ENCODE data around the gene NMNAT2.
A peak's percentile ranks its signal among the peaks of the same experiment; 100 is the strongest.
"Not testable (repeated sequence)": the region's sequence is repeated elsewhere in the genome, so short reads cannot be mapped to it uniquely, and the experiment has no call there.

NMNAT2 gene

DNA sequence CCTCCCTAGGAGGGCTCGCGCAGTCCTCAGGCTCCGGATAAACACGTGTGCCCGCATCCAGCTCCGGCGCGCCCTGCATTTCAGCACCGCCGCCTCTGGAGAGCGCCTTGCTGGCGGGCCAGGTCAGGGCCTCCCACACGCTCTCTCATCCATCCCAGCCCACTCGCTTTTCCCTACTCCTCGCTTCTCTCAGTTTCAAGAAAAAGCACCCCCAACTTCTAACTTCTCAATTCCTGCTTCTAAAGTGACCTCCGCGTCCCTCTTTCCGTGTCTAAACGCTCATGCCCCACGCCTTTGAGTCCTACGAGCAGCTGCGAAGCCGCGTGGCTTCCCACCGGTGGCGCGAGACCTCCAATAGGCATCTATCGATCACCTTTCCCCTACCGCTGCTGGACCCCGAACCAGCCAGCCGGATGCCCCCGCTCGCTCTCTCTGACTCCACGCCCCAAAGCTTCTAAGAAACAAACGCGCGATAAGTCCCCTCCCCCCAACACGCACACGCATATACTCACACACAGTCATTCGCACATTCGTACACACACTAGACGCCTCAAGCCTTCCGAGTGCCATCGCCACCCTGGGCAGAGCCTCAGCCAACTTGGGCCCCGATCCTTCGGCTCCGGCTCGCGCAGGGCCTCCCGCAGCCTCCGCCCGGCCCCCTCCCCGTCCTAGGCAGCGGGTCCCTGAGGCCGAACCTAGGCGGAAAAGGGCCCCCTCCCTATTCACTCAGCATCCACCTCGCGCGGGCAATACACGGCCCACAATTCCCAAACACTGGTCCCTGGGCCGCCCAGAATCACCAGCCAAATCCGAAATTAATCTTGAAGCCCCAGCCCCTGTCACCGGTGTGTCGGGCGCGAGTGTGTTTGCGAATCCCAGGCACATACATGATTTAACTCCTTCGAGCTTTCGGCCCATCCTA, 1.1 kb downstream of the NMNAT2 start:
- DNase-seq = peak; percentile 86

DNA sequence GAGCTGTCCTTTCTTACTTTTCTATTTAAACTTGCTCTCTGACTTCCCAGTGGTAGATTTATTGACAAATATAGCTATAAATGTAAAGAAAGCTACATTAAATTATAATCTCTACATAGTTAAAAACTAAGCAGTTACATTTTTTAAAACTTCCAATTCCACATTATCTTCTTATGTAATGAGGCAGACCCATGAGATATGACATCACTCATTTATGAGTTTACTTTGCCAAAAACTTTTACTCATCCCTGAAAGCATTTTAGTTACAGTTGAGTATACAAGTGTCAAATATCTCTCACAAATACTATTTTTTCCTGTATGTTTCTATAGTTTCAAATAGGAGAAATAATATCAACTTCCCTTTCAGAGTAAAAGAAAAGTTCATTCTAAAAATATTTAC, 3.8 kb downstream of the NMNAT2 start:
- DNase-seq = no peak

DNA sequence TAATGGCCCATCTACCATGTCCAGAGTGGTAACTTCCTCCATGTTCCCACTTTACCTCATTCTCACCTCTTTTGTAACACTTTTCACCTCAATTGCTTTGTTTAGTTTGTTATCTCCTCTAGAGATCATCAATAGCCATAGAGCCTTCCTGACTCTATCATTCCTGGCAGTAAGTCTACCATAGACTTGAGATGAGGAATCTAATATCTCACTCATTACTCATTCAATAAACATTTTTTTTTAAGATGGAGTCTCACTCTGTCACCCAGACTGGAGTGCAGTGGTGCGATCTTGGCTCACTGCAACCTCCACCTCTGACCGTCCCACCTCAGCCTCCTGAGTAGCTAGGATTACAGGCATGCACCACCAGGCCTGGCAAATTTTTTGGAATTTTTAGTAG, 7.1 kb downstream of the NMNAT2 start:
- DNase-seq = no peak

DNA sequence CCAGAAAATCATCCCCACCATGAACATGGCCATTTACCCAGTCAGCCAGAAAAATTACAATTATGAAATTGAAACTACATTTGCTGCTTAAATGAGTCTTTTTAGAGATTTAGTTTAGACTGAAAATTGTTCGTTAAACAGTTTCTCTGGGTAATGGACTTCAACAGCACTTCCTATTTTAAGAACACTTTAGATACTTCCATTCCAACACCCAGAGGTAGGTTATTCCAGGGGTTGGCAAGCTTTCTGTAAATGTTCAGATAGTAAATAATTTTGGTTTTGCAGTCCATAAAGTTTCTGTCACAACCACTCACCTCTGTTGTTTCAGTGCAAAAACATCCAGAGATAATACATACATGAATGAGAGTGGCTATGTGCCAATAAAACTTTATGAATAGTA, 10.2 kb downstream of the NMNAT2 start:
- DNase-seq = no peak

DNA sequence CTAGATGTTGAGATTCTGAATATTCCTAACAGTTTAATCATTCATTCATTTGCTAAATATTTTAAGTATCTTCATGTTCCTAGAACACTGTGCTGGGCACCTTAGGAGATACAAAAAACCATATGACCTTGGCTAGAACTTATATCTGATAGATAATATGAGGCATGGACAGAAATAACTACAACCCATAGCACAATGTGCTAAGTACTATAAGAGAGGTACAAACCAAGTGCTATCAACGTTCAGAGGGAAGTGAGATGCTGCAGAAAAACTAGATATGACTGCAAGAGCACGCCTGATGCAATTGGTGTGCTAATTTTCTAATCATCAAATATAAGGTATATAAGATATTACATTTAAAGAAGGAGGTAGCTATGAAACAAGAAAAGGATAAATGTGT, 10.7 kb downstream of the NMNAT2 start:
- DNase-seq = no peak

DNA sequence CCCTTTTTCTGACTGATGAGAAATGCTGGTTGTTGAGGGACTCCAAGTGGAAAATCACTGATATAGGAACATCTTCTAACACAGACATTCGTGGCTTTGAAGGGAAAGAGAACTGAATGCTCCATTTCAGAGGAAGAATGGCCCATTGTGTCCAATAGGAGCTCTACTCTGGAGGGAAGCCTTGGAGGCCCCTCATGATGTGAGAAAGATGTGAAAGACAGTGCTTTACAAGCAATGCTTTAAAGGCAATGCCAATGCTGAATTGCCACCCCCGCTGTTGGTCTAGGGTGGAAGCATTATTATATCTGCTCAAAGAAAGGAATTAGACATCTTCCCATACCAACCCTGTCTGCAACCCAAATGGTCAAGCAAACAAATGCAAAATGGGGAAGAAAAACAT, 13.7 kb downstream of the NMNAT2 start:
- no peak for DNase-seq

DNA sequence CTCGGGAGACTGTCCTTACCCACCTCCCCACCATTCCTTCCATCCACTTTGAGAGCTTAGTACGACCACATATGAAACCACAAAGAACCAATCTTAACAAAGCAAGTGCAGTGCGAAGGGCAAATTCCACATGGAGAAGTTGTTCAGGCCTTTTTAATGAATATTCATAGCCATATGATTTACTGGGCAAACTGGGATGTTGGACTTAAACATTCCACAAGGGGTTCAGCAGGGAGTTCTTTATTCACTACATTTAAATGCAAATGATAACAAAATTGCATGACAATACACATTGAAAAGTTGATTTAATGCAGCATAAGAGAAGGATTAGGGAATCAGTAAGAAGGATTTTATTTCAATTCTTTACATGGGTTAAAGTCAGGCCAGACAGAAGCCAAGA, 14.7 kb downstream of the NMNAT2 start:
- DNase-seq = no peak

DNA sequence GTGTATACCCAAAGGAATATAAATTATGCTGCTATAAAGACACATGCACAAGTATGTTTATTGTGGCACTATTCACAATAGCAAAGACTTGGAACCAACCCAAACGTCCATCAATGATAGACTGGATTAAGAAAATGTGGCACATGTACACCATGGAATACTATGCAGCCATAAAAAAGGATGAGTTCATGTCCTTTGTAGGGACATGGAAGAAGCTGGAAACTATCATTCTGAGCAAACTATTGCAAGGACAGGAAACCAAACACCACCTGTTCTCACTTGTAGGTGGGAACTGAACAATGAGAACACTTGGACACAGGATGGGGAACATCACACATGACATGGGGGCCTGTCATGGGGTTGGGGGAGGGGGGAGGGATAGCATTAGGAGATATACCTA, 16.6 kb downstream of the NMNAT2 start:
- not testable (repeated sequence) for DNase-seq

DNA sequence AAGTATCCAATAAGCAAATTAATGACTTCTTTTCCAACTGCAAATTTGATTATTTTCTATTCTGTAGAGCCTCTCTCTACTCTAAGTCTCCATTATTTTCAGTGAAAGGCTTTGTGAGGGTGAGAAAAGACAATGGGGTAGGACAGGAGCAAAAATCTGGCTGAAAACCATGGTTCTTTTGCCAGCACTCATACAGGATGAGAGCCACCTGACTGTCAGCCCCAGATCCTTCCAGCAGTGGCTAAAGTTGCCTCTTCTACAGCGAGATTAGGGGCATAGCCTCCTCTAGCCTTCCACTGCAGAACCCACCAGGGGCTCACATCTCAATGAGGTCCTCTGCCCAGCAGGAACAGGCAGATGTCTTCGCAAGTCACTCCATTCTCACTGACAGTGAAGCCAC, 23.7 kb downstream of the NMNAT2 start:
- DNase-seq = no peak

DNA sequence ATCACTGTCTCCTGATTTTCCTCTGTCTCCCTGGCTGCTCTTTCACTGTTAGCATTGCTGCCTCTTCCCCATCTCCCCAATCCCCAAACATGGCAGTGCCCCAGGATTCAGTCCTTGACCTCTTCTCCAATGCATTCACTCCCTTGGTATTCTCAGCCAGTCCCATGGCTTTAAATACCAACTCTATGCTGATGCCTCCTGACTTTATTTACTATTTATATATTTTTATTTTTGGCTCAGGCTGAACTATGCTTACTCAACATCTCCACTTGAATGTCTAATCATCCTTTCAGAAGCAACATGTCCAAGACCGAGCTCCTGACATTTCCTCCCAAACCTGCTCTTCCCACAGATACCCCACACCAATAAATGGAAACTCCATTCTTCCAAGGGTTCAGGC, 26.3 kb downstream of the NMNAT2 start:
- DNase-seq = no peak

DNA sequence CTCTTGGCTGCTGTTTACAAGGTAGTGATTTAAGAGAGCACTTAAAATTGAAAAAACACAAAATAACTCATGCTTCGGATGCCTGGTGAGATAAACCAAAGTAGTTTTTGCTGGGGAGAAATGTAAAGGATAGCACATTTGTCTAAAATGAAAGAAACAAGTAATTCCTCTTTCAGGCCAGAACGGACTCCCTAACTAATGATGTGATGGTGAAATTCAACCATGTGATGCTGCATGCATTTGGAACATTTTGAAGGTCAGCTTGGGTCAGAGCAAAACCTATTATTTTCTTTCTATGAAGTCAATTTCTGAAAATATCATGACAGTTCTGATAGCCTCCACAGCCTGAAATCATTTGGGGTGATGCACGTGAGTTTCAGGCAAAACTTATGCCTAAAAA, 27.6 kb downstream of the NMNAT2 start:
- DNase-seq = no peak

DNA sequence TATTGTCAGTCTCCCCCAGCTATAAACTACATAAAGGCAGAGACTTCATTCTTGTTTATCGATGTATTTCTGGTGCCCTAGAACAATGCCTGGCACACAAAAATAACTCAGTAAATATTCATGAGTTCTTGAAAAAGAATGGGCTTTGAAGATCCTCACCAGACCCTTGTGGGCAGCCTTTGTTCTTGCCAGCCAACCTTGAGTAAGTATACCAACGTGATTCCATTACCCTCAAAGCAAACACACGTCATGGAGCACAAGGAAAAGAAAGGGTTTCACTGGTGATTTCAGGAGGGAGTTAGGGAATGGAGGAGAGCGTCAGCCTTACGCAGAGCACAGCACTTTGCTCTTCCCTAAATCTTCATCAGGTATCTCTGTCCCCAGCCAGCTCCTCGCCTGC, 29.4 kb downstream of the NMNAT2 start:
- no peak for DNase-seq

DNA sequence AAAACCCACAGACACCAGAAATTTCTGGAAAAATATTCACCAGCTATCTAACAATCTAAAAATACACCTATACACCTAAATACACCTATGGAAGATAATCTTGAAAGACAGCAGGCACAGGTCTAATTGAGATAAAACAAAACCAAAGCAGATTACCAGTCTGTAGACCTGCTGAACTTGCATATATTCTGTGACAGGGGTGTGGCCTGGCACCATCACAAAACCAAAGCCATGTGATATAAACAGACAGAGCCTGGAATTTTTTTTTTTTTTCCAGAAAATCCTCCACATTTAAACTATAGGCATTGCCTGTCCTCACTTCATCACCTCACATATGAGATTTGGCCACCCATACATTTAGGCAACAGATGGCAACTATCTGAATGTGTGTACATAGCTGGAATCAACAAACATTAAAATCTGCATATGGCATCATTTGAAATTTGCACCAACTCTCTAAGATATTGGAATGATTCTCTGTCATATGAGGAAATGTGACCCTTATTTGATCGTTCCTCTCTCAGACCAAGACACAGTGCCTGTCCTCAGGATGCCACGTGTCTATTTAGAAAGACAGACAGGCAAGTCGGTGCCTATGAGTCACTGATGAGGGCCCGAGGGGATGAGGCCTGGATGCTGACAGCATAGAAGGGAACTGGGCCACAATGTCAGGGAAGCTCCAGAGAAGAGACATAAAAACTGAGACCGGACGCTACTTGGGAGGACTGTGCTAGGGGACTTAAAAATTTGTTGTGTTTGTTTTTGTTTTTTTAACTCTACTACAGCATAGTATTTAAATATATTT, 32.6 kb downstream of the NMNAT2 start:
- DNase-seq = no peak

DNA sequence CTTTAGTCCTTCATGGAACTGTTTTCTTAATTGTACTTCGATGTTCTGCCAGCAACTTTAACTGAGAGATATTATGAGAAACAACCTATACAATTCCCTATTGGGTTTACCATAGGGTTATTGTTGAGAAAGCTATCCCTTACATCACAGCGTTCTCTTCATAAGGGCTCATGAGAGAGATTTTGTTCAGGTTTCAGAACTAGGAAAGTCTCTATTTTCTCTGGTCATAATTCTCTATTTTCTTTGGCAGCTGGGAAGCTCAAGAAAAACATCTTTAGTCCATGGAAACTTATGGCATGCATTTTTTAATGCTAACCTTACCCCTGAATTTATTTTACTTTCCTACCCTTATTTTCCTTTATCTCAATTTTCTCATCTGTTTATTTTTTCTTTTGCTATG, 38.2 kb downstream of the NMNAT2 start:
- DNase-seq = no peak

DNA sequence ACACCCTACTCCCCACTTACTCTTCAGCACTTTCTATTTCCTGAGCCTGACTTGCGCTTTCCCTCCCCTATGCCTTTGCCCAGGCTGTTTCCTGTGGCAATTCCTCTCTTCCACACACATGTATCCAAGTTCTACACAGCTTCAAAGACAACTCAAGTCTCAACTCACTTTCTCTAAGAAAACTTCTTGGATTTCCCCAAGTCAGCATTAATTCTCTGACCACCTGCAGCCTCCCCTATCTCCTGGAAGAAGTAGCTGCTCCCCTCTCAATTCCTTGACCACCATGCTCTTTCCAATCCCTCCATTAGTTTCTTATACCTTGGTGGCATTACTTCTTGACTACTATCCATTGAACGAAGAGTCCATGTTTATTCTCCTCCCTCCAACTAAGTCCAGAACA, 42.8 kb downstream of the NMNAT2 start:
- no peak for DNase-seq

DNA sequence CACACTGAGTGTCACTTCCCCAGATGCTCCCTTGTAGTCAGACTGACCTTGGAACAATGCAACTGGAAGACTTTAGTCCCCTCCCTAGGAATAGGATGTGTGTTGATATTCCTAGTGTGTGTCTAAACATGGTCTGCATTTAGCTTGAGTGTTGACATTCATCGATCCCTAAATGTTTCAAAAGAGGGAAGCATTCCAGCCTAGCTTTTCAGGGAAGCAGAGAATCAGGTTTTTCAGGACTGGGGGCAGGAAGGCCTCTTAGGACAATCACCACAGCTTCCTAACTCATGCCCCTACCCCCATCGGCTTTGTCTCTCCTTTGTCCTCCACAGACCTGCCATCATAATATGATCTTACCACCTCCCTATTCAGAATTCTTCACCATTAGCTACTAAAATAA, 43.4 kb downstream of the NMNAT2 start:
- DNase-seq = no peak

DNA sequence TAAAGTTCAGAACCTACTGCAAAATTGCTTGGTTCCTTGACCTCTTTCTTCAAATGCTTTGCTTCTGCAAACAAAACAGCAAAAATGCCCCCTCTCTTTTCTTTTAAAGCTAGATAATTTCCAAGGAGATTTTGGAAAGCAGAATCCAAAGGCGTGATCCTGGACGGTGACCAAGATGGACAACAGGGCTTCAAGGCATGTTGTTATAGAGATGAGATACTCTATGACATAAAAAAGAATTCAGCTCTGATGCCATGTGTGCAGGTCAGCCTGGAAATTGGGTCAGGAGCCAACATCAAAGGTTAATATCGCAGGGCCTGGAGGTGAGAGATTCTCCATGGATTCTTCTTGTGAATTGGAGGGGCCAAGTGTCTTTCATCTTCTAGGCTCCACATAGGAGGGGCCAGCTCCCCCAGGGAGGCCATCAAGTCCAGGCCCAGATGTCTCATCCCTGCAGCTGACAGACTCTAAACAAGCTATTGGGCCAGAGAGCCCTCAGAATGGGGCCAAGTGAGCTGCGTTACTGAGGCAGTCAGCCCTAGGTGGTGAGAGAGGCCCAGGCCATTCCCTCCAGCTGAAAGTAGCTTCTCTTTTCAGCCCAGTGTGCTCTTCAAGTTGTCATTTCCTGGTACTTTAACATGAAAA, 45.5 kb downstream of the NMNAT2 start:
- peak; percentile 20 for DNase-seq

DNA sequence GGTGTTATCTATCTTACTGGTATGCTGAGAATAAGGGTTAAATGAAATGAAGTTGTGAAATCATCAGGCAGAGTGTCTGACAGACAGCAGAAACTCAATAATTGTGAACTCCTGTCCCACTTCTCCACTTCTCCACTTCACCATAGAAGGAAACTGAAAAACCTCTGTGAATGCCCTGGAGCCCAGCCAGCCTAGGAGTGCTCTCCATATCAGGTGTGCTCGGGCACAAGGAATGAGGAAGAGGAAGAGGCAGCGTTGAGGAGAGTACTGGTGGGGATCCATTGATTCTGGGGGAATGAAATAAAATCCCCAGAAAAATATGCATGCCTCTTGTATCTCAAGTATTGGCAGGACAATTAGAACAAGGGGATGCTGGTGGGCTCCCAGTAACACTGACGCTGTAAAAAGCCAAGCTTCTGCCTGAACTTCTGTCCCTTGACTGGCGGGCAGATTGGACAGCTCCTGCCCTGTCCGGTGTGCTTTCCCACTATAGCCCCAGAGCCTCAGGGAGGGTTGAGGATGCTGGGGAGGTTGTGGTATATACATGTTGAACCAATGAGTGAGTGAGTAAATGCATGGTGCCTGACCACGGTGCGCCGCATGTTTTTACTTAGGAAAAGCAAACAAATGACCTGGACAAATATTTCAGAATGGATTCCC, 47.7 kb downstream of the NMNAT2 start:
- no peak for DNase-seq

DNA sequence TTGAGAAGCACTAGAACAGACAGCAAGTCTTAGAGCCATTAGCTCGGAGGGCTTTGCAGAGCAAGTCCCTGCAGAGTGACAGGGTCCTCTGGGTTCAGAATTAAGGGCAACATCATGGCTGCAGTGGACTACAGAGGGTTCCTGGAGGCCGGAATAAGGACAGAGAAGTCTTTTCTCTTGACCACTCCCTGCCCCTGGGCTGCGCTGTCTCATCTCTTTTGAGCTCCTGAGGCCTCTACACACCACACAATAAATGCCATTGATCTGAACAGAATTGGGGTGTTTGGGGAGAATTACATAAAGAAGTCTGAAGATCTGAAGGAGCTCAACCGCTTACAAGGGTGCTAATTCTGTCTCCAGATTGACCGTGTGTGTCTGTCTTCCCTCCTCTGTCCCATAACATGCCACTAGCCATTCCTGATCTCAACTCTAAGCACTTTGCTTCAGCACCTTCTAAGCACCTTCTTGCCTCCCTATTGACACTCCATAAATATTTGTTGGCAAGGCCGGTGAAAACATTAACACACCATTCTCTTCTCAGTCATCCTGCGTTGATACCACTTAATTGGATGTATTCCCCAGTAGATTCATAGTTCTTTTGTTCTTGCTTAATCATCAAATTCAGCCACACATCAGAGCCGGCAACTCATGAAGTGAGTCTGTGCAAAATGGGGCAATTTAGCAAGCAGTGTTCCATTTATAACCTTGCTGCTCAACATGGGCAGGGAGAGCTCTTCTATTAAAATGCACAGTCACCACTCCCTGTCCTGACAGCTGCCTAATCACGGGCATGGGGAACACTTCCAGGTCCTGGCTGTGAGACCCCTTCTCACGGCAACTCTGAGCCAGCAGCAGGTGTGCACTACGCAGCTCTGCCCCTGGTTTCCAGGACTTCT, 49.7 kb downstream of the NMNAT2 start:
- DNase-seq = no peak

DNA sequence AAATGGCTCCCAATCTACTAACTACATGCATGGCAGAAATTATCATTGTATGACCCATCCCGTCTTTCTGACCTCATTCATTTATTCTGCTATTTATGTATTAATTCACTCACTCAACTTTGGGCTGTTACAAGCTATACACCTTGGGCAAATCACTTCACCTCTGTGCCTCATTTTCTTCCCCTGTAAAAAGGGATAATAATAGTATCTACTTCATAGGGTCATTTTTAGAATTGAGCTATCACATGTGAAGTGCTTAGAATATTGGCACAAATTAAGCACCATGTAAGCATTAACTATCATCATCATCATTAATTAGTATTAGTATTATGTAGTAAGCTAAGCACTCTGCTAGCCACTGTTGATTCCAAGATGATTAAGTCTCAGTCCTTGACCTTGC, 52.1 kb downstream of the NMNAT2 start:
- DNase-seq = no peak

DNA sequence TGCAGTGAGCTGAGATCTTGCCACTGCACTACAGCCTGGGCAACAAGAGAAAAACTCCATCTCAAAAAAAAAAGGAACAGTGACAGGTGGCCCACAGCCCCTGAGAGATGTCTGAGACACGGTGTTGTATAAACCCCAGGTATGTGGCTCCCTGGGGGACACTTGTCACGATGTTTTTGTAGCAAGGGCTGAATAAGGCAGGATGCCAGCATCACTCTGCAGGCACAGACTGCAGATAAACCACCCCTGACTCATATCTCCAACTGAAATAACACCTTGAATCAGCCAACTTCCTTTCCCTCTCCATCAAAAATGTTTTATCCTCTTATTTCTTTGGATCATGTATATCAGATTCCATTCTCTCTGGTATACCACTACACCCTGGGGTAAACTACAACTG, 52.5 kb downstream of the NMNAT2 start:
- DNase-seq = no peak

DNA sequence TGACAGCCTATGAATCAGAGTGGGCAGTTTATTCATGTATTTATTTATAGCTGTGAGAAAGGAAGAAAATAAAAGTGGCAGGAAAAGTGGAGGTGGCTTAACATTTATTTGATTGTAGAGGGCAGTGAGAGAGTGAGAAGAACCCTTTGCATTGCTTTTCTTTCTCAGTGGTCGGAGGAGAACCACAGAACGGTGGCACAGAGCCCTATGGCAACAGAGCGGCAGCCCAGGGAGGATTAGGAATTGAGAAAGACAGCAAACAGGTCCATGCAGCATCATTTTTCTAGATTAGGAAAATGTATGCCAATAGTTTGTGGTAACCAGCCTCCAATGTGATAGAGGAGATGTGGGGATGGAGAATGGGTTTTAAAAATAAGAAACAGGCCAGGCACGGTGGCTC, 53.1 kb downstream of the NMNAT2 start:
- no peak for DNase-seq
